PC-3 (cell line): ENCODE results near the gene MRTFA. TPM values are rescaled to one million over a fixed set of nuclear protein-coding genes. Genes with fewer than 3 reads are reported as not detected.

Experiments
- ATAC-seq: fragments of 200-7000 bp; cut with Tn5 transposase; 2 replicates; pipeline ENCODE4 v1.9.1; 2020; ENCODE audit warnings: mild to moderate bottlenecking, moderate library complexity
- BruUV-seq: library from RNA; stranded (reverse); fragments of 400-500 nt; replicated peaks from 2 replicates; lab custom pipeline; 2021; lab: Mats Ljungman, UMichigan
- CTCF ChIA-PET: fragments of 300-600 bp; sonication (Branson Sonifier 250); formaldehyde crosslinking; loops from one replicate; lab custom pipeline; 2022; ENCODE audit warnings: antibody characterized with exemption; lab: Charles Lee
- POLR2A ChIA-PET: fragments of 300-600 bp; sonication (Branson Sonifier 250); formaldehyde crosslinking; loops from one replicate; lab custom pipeline; 2022; ENCODE audit warnings: antibody characterized with exemption; ENCODE audit not compliant: unreplicated experiment; lab: Charles Lee
- DNase-seq: peaks from one replicate; pipeline ENCODE4 v3.0.0-alpha.2; 2015
- H2AFZ ChIP-seq: fragments of 300-600 bp; sonication (generic); 2 replicates; pipeline ENCODE4 v1.6.0; 2016; ENCODE audit warnings: antibody characterized with exemption, low read length
- H3F3A ChIP-seq: fragments of 300-600 bp; sonication (generic); one replicate; pipeline ENCODE4 v1.6.0; 2017; ENCODE audit warnings: antibody characterized with exemption, low read length, control low read depth, mild to moderate bottlenecking; ENCODE audit not compliant: unreplicated experiment
- H3K27ac ChIP-seq: fragments of 300-600 bp; sonication (generic); 2 replicates; pipeline ENCODE4 v1.5.1; 2016; ENCODE audit warnings: mild to moderate bottlenecking, low read length
- H3K27me3 ChIP-seq: fragments of 300-600 bp; sonication (generic); 2 replicates; pipeline ENCODE4 v1.6.1; 2016; ENCODE audit warnings: low read length, mixed read lengths
- H3K36me3 ChIP-seq: fragments of 300-600 bp; sonication (generic); 2 replicates; pipeline ENCODE4 v1.6.1; 2016; ENCODE audit warnings: low read depth, mixed run types, low read length, mixed read lengths
- H3K4me1 ChIP-seq: fragments of 300-600 bp; sonication (generic); 2 replicates; pipeline ENCODE4 v1.5.1; 2016; ENCODE audit warnings: low read length; ENCODE audit not compliant: insufficient read depth
- H3K4me2 ChIP-seq: fragments of 300-600 bp; sonication (generic); 2 replicates; pipeline ENCODE4 v1.6.0; 2016; ENCODE audit warnings: low read length
- H3K4me3 ChIP-seq: fragments of 300-600 bp; sonication (generic); 2 replicates; pipeline ENCODE4 v1.5.1; 2016; ENCODE audit warnings: mild to moderate bottlenecking, low read length, mixed read lengths
- H3K79me2 ChIP-seq: fragments of 300-600 bp; sonication (generic); 2 replicates; pipeline ENCODE4 v1.6.1; 2017; ENCODE audit warnings: low read length, mixed read lengths
- H3K9ac ChIP-seq: fragments of 300-600 bp; sonication (generic); 2 replicates; pipeline ENCODE4 v1.6.0; 2016; ENCODE audit warnings: mild to moderate bottlenecking, low read length
- H3K9me2 ChIP-seq: fragments of 300-600 bp; sonication (generic); replicated peaks from 2 replicates; pipeline ENCODE4 v1.6.1; 2016; ENCODE audit warnings: mixed run types, low read length, mixed read lengths
- H3K9me3 ChIP-seq: fragments of 300-600 bp; sonication (generic); 2 replicates; pipeline ENCODE4 v1.6.1; 2016; ENCODE audit warnings: low read length, mixed read lengths
- H4K20me1 ChIP-seq: fragments of 300-600 bp; sonication (generic); 2 replicates; pipeline ENCODE4 v1.6.1; 2016; ENCODE audit warnings: low read length, mixed read lengths
- EZH2 ChIP-seq: fragments of 300-600 bp; sonication (generic); IDR thresholded peaks from one replicate; pipeline ENCODE4 v1.6.1; 2017; ENCODE audit warnings: antibody characterized with exemption, mild to moderate bottlenecking, low read length; ENCODE audit not compliant: unreplicated experiment
- EZH2phosphoT487 ChIP-seq: fragments of 300-600 bp; sonication (generic); IDR thresholded peaks from 2 replicates; pipeline ENCODE4 v1.6.1; 2018; ENCODE audit warnings: mild to moderate bottlenecking, antibody characterized with exemption, low read length, borderline replicate concordance
- intact Hi-C: fragments of 100-400 bp; cut with micrococcal nuclease; formaldehyde crosslinking; loops from 2 replicates; pipeline ENCODE4 v1.9.0; 2023
- total RNA-seq: library from RNA; depleted of rRNA; stranded (reverse); fragments of >200 nt; gene quantifications from 2 replicates; pipeline ENCODE4 v1.2.3, GENCODE V29; 2014
- TF ChIP-seq, protein P1 (sequence below): fragments of 300-600 bp; sonication (generic); conservative IDR thresholded peaks from 2 replicates; pipeline ENCODE4 v1.5.1; 2017; ENCODE audit warnings: antibody characterized with exemption, low read depth, mild to moderate bottlenecking, low read length

The MRTFA gene
- total RNA-seq, 1 experiment from 2014 or later = 32.6 TPM

DNA sequence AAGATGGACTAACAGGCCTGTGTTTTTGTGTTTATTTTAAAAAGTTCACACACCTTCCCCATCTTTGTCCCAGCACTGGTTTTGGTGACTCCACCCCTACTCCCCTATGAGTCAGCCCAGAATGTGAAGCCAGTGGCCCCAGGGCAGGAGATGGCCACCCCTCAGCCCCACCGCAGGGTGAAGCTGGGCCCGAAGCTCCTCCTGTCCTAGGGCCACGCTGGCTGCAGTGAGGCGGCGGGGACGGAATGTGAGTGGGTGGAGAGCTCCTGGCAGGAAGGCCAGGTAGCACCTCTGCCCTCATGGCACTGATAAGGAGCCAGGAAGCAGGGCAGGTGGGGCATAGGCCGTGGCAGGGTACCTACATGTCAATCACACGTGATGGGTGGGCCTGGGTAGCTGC, 226.2 kb downstream of the MRTFA start:
- ChIA-PET CTCF (interaction anchor here (0.6 kb wide), 1 partner anchor 62 kb away, joined by 3 read pairs; no protein-coding TSS in a partner anchor), POLR2A (no interaction called here)
- Histone ChIP-seq H3K4me2 (no peak overlapping the region), H3F3A (no peaks in the 10 kb centered on the region), H3K9ac (no peak overlapping the region), H3K4me1 (peaks cover 10% of the 10 kb centered on the region), H3K27ac (0 out of 2 replicates have a peak overlapping the region, but pooled peaks have one; percentile 13), H3K79me2 (no peaks in the 10 kb centered on the region), H3K4me3 (no peak overlapping the region), H3K9me3 (no peaks in the 10 kb centered on the region), H3K27me3 (no peaks in the 10 kb centered on the region), H2AFZ (no peak overlapping the region), H3K36me3 (peaks cover 14% of the 10 kb centered on the region; the same call in 1 of the 2 replicates), H3K9me2 (no peaks in the 10 kb centered on the region), H4K20me1 (no peaks in the 10 kb centered on the region)
- BruUV-seq = no TSS peak
- TF ChIP-seq, protein P1, sequence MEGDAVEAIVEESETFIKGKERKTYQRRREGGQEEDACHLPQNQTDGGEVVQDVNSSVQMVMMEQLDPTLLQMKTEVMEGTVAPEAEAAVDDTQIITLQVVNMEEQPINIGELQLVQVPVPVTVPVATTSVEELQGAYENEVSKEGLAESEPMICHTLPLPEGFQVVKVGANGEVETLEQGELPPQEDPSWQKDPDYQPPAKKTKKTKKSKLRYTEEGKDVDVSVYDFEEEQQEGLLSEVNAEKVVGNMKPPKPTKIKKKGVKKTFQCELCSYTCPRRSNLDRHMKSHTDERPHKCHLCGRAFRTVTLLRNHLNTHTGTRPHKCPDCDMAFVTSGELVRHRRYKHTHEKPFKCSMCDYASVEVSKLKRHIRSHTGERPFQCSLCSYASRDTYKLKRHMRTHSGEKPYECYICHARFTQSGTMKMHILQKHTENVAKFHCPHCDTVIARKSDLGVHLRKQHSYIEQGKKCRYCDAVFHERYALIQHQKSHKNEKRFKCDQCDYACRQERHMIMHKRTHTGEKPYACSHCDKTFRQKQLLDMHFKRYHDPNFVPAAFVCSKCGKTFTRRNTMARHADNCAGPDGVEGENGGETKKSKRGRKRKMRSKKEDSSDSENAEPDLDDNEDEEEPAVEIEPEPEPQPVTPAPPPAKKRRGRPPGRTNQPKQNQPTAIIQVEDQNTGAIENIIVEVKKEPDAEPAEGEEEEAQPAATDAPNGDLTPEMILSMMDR = no peak
- no peak for TF ChIP-seq EZH2phosphoT487
- TF ChIP-seq EZH2 = no peak
- DNase-seq (peak; percentile 65), ATAC-seq (peak; percentile 66)
- intact Hi-C loops = no loop called here

DNA sequence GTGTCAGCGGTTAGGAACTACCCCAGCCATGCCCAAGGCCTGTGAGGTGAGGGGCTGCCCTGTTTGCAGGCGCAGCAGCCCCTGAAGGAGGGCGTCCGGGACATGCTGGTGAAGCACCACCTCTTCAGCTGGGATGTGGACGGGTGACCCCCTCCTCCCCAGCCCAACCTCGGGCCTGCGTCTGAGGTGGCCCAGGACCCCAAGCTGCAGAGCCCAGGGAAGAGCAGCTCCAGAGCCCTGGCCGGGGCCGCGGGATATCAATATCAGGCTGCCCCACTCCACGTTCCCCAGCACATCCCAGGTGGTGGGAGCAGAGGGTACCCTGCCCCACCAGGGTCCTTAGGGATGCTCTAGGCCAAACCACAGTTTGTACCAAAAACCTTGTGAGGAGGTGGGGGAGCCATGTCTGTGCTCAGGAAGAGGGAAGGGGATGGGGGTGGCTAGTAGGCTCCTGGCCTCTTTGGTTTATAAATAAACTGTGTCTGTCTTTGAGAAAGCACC, 226.9 kb downstream of the MRTFA start:
- Histone ChIP-seq H3K4me1 (peaks cover 10% of the 10 kb centered on the region), H4K20me1 (no peaks in the 10 kb centered on the region), H3K27ac (no peak overlapping the region), H3K27me3 (no peaks in the 10 kb centered on the region), H2AFZ (no peak overlapping the region), H3F3A (no peaks in the 10 kb centered on the region), H3K9ac (no peak overlapping the region), H3K36me3 (peaks cover 14% of the 10 kb centered on the region; the same call in 1 of the 2 replicates), H3K79me2 (no peaks in the 10 kb centered on the region), H3K4me2 (no peak overlapping the region), H3K4me3 (no peak overlapping the region), H3K9me3 (no peaks in the 10 kb centered on the region), H3K9me2 (no peaks in the 10 kb centered on the region)
- BruUV-seq = no TSS peak
- ChIA-PET CTCF (no interaction called here), POLR2A (interaction anchor here (0.6 kb wide), 1 partner anchor 838 kb away, joined by 6 read pairs; no protein-coding TSS in a partner anchor)
- DNase-seq (no peak), ATAC-seq (no peak)
- intact Hi-C loops = no loop called here
- TF ChIP-seq EZH2 = no peak
- TF ChIP-seq, protein P1 = no peak
- TF ChIP-seq EZH2phosphoT487 = no peak
